Mucosa of stomach (tissue), 1 donor: ENCODE data around the gene ITPRIPL2.

Experiments used
- H3K27me3 ChIP-seq: one replicate; pipeline ENCODE4 v1.7.0; 2013; ENCODE audit warnings: mild to moderate bottlenecking, low read length; ENCODE audit not compliant: control insufficient read depth, insufficient read depth
- H3K36me3 ChIP-seq: one replicate; pipeline ENCODE4 v1.7.0; 2013; ENCODE audit warnings: low read length; ENCODE audit not compliant: control insufficient read depth, insufficient read depth
- H3K4me1 ChIP-seq: one replicate; pipeline ENCODE4 v1.7.0; 2013; ENCODE audit warnings: mild to moderate bottlenecking, low read length; ENCODE audit not compliant: control insufficient read depth, insufficient read depth
- H3K4me3 ChIP-seq: one replicate; pipeline ENCODE4 v1.7.0; 2013; ENCODE audit warnings: low read length
- H3K9ac ChIP-seq: one replicate; pipeline ENCODE4 v1.7.0; 2013; ENCODE audit warnings: mild to moderate bottlenecking, low read length, moderate library complexity
- H3K9me3 ChIP-seq: one replicate; pipeline ENCODE4 v1.7.0; 2013; ENCODE audit warnings: mild to moderate bottlenecking, low read length, moderate library complexity; ENCODE audit not compliant: control insufficient read depth
- donor health status: Pancreatic carcinoma.

The ITPRIPL2 gene

DNA sequence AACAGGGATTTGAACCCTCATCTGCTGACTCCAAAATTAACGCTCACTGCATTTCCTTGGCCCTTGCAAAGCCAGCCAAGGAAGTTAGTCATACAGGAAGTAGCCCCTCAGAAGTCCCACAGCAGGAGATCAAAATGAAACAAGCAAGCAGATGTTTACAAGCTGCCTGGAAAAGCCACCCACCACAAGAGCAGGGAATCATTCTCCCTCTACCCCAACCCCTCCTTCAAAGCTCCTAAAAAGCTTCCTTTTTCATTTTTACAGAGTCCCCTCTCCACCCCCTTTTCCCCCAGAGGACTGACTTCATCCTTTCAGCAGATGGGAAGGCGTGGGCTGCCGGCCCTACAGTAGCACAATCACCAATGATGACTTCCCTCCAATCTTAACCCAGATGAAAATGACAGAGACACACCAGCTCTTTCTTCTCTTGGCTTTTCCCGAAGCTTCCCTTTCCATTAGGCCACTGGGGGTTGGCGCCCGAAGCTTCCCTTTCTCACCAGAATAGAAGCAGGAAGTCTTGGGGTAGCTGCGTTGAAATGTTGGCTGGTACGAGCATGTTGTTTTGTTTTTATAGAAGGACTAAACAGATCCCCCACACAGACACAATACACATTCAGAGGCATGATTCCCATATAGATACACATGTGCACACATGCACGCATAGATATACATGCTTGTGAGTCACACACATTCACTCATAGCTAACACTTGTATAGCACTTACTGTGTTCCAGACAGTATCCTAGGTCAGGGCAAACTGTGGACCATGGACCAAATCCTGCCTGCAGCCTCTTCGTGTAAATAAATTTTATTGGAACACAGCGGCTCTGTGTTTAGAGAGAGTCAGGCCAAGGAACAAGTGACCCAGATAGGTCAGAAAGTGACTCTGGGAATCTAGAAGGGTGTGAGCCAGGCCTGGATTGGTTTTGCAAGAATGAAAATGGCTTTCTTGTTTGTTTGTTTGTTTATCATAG, 17.4 kb downstream of the ITPRIPL2 start:
- no peaks in the 10 kb centered on the region for H3K9me3 ChIP-seq
- H3K36me3 ChIP-seq: no peaks in the 10 kb centered on the region
- H3K4me3 ChIP-seq: no peak overlapping the region
- H3K9ac ChIP-seq: no peak overlapping the region
- H3K4me1 ChIP-seq: peaks cover 21% of the 10 kb centered on the region
- no peaks in the 10 kb centered on the region for H3K27me3 ChIP-seq

DNA sequence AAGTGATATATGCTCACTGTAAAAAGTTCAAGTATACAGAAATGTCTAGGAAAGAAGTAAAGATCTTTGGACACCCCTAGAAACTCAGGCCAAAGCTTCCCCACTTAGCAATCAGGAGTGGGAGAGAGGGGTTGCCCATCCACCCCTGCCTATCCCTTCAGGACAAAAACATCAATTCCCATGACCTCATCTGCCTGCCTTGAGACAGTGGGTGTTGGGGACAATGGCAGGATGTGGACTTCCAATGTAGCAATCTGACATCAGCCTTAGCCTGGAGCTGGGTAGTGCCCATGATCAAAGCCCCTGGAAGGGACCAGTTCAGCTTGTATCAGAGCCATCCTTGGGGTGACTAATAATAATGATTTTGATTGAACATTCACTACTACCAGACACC, 18.1 kb downstream of the ITPRIPL2 start:
- Histone ChIP-seq H3K27me3 (no peaks in the 10 kb centered on the region), H3K9ac (no peak overlapping the region), H3K36me3 (no peaks in the 10 kb centered on the region), H3K4me1 (peaks cover 28% of the 10 kb centered on the region), H3K4me3 (no peak overlapping the region), H3K9me3 (no peaks in the 10 kb centered on the region)

DNA sequence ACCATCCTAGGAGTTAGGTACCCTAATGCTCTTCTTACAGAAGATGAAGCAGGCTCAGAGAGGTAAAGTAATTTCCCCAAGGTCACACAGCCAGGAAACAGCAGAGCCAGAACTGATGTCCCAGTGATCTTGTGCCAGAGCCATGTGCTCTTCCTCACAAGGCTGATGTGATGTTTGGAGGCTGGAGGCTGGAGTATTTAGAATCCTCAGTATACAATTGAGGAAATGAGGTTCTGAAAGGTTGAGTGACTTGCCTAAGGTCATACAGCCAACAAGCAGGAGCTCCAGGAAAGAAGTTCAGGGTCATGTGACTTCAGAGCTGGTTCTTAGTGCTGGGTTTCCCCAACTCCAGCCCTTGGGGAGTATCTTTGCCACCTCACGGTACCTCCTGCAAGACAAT, 18.5 kb downstream of the ITPRIPL2 start:
- H3K9ac ChIP-seq: no peak overlapping the region
- H3K27me3 ChIP-seq: no peaks in the 10 kb centered on the region
- H3K4me3 ChIP-seq: no peak overlapping the region
- H3K9me3 ChIP-seq: no peaks in the 10 kb centered on the region
- H3K36me3 ChIP-seq: no peaks in the 10 kb centered on the region
- H3K4me1 ChIP-seq: peaks cover 30% of the 10 kb centered on the region

DNA sequence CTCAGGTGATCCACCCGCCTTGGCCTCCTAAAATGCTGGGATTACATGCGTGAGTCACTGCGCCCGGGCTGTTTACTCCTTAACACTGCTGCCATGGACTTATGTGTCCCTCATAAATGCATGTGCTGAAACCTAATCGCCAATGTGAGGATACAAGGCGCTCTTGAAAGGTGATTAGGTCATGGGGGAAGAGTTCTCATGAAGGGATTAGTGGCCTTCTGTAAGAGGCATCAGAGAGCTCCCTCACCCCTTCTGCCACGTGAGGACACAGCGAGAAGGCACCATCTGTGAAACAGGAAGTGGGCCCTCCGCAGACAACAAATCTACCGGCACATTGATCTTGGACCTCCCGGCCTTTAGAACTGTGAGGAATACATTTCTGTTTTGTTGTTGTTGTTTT, 19.1 kb downstream of the ITPRIPL2 start:
- H3K4me1 ChIP-seq: peaks cover 30% of the 10 kb centered on the region

DNA sequence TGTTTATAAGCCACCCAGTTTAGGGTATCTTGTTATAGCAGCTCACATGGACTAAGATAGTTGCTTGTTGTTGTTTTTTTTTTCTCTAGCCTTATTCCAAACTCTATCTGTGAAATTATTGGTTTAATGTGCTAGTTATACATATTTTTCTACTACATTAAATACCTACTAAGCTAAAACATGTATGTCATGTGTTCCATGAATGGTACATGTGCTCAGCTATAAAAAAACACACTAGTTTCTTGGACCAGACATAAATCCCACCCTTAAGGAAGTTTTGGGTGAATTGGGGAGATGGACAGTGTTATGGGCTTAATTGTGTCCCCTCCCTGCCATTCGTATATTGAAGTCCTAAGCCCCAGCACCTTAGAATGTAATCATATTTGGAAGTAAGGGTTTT, 19.8 kb downstream of the ITPRIPL2 start:
- H3K9ac ChIP-seq: no peak overlapping the region

More for the DNA sequence above, 19.1 kb downstream of the ITPRIPL2 start:
- no peaks in the 10 kb centered on the region for H3K9me3 ChIP-seq
- H3K27me3 ChIP-seq: no peaks in the 10 kb centered on the region
- H3K9ac ChIP-seq: no peak overlapping the region
- H3K4me3 ChIP-seq: no peak overlapping the region
- H3K36me3 ChIP-seq: no peaks in the 10 kb centered on the region

DNA sequence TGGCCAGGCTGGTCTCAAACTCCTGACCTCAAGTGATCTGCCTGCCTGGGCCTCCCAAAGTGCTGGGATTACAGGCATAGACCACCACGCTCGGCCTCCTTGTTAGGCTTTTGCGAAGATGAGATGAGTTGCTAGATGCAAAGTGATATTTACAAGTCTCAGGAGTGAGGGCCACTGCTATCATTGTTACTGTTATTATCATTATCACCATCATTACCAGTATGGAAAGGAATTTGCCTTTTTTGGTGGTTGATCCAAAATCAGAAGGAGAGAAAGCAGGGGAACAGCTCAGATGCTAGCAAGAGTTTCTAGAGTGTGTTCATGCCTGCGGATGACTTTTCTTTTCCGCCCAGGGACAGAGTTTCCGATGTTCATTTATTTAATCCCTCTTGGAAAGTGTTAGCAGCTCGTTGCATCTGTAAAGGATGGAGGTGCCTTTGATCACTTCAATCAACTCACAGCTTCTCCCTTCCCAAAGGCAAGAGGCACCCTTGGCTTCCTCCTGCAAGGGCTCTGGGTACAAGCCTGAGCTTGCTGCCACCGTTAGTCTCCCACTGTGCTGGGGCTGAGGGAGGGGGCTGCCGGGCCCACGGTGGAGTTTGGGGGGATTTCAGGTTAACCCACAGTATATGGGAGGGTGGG, 21.6 kb downstream of the ITPRIPL2 start:
- H3K9me3 ChIP-seq: no peaks in the 10 kb centered on the region
- peaks cover 30% of the 10 kb centered on the region for H3K4me1 ChIP-seq
- H3K4me3 ChIP-seq: no peak overlapping the region
- no peaks in the 10 kb centered on the region for H3K27me3 ChIP-seq
- H3K9ac ChIP-seq: no peak overlapping the region
- H3K36me3 ChIP-seq: no peaks in the 10 kb centered on the region

More for the DNA sequence above, 19.8 kb downstream of the ITPRIPL2 start:
- Histone ChIP-seq H3K4me1 (peaks cover 30% of the 10 kb centered on the region), H3K4me3 (no peak overlapping the region), H3K27me3 (no peaks in the 10 kb centered on the region), H3K36me3 (no peaks in the 10 kb centered on the region), H3K9me3 (no peaks in the 10 kb centered on the region)

DNA sequence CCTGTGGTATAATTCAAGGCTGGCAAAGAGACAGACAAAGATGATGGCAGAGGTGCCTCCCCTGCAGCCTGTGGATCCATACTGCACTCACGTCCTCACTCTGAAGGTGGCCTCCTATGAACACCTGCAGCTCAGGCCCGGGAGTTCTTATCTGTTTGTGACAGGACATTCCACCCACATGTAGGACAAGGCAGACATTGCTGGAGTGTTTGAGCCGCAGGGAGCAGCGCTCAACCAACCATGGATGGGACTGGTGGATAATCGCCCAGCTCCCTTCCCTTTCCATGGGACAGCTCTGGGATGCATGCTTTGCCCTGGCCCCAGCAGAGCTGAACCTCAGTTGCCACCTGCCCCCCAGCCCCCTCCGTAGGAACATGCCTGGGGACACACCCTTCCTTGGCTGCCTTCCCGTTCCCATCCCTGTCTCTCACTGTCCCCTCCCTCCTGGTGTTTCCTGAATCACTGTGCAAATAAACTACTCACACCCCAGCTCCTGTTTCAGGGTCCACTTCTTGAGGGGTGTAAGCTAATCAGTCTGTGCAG, 22.2 kb downstream of the ITPRIPL2 start:
- H3K4me1 ChIP-seq: peaks cover 30% of the 10 kb centered on the region
- no peak overlapping the region for H3K9ac ChIP-seq

DNA sequence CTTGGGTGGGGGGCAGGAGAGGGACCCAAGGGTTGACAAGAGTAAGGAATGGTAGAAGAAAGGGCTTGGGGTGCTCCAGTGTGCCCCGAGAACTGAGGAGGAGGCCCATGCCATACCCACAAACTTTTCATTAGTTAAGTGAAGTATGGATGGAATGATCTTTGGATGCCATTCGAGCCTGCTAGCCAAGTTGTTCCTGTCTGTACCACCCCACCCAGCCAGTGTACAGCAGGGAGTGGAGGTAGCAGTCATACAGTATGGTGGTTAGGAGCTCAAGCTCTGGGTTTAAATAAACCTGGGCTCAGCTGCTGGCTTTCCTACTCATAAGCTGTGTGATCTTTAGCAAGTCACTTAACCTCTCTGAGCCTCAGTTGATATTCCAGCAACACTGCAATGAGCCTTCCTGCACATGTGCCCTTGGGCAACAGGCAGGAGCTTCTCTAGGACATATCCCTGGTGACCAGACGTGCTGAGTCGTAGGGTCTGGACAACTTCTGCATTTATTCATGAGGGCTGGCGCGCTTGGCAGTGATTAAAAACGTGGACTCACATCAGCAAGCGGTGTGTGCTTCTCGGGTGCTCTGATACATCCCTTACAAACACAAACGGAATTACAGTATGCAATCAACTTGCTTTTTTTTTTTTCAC, 22.9 kb downstream of the ITPRIPL2 start:
- H3K4me3 ChIP-seq: no peak overlapping the region
- peaks cover 27% of the 10 kb centered on the region for H3K4me1 ChIP-seq
- H3K9ac ChIP-seq: no peak overlapping the region
- H3K36me3 ChIP-seq: no peaks in the 10 kb centered on the region
- no peaks in the 10 kb centered on the region for H3K27me3 ChIP-seq
- no peaks in the 10 kb centered on the region for H3K9me3 ChIP-seq

More for the DNA sequence above, 22.2 kb downstream of the ITPRIPL2 start:
- H3K4me3 ChIP-seq: no peak overlapping the region
- no peaks in the 10 kb centered on the region for H3K36me3 ChIP-seq
- H3K9me3 ChIP-seq: no peaks in the 10 kb centered on the region
- no peaks in the 10 kb centered on the region for H3K27me3 ChIP-seq

DNA sequence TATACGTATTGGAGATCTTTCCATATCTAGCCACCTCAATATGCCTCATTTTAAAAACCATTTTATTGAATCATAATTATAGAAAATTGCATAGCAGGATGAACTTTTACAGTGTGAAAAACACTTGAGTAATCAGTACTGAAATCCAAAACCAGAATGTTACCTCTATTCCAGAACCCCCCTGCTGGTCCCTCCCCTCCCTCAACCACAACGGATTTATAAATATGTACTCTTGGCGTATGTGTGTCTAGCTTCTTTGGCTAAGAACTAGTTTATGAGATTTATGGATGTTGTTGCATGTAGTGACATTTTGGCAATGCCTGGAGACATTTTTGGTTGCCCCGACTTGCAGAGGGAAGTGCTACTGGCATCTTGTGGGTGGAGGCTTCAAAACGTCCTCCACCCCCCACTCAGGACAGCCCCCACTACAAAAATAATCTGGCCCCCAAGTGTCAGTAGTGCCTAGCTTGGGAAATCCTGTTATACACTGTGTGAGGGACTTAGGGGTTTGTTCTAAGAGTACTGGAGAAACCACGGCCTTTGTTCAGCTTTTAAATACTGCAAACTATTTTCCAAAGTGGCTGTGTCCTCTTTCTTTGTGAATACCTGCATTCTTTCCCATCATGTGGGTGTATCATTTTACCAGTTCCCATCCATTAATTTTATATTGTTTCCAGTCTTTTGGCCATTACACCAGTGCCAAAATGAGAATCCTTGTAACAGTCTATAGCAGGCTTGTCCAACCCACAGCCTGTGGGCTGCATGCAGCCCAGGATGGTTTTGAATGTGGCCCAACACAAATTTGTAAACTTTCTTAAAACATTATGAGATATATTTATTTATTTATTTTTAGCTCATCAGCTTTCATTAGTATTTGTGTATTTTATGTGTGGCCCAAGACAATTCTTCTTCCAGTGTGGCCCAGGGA, 23.7 kb downstream of the ITPRIPL2 start:
- Histone ChIP-seq H3K4me3 (no peak overlapping the region), H3K27me3 (no peaks in the 10 kb centered on the region), H3K4me1 (peaks cover 22% of the 10 kb centered on the region), H3K36me3 (no peaks in the 10 kb centered on the region), H3K9me3 (no peaks in the 10 kb centered on the region), H3K9ac (no peak overlapping the region)

DNA sequence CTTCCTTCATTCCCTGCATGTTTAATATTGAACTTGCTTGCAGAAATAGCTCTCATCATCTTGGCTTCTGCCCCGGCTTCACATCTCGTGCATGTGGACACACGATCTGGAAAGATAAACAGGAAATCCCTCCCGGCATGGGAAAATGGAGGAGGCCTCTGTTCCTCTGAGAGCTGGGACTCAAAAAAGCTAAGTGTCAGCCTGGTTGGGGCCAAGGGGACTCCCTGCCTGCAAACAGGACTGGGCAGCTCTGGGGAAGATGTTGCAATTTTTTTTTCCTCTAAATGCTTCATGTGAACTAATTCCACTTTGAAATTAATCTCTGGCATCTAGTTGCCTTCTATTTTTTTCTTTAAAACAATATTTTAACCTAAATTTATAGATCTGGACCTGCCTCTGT, 24.8 kb downstream of the ITPRIPL2 start:
- H3K9ac ChIP-seq: no peak overlapping the region
- H3K36me3 ChIP-seq: no peaks in the 10 kb centered on the region
- no peaks in the 10 kb centered on the region for H3K9me3 ChIP-seq
- no peak overlapping the region for H3K4me3 ChIP-seq
- H3K4me1 ChIP-seq: peaks cover 18% of the 10 kb centered on the region
- H3K27me3 ChIP-seq: no peaks in the 10 kb centered on the region

DNA sequence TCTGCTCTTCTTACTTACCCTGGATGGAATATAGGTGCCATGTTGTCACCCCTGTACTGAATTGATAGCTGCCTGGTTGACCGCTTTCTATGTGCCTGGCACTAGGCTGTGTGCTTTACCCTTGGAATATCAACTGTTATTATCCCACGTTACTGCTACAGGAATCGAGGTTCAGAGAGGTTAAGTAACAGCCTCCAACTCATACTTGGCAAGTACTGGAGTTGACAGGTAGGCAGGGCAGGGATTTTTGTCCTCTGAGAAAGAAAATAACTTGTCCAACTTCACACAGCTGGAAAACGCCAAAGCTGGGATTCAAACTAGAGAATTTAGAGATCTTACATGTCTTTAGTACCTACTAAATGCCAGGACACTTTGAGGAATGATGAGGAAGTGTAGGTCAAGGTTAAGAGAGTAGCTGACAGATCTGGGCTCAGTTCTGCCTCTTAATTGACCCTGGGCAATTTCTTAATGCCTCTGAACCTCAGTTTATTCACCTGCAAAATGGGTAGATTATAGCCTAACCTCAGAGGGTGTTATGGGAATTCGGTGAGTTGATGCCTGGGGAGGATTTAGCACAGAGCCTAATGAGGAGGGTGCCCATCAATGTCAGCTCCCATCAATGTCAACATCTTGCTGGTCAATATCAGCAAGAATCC, 25.8 kb downstream of the ITPRIPL2 start:
- H3K9ac ChIP-seq: no peak overlapping the region
- no peaks in the 10 kb centered on the region for H3K9me3 ChIP-seq
- no peak overlapping the region for H3K4me3 ChIP-seq
- H3K27me3 ChIP-seq: no peaks in the 10 kb centered on the region
- no peaks in the 10 kb centered on the region for H3K36me3 ChIP-seq
- peaks cover 18% of the 10 kb centered on the region for H3K4me1 ChIP-seq
